ENCODE data around the gene ADSS2. TPM values are rescaled to one million over a fixed set of nuclear protein-coding genes. Genes with fewer than 3 reads are reported as not detected.

Gene ADSS2
- total RNA-seq, 1 experiment from 2014 or later = 82.8 TPM

- TF ChIP-seq, protein P1, sequence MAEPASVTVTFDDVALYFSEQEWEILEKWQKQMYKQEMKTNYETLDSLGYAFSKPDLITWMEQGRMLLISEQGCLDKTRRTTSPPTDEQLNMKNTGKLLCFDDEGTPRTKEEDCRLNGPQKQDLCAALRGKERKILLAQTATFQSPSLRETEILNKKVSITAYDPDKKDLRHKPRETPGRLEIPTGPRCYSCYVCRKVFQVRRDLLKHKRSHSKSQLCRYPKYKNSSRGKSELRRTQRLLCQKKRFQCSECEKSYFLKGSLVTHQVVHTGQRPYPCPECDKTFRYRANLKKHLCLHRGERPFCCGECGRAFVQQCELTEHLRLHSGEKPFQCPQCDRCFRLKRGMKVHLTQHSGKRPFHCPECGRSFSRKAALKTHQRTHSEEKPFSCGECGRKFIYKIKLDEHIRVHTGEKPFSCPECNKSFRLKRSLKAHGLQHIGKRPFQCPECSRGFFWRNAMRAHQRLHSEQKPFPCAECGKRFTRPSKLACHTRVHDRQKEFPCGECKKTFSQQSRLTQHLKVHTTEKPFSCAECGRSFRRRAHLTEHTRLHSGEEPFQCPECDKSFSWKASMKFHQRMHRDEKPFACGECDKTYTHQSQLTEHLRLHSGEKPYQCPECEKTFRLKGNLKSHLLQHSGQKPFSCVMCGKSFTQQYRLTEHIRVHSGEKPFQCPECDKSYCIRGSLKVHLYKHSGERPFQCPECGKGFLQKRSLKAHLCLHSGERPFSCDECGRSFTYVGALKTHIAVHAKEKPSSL (CRISPR knock-in tag; conservative IDR thresholded peaks at IDR 0.05) = no peak
- TF ChIP-seq ZNF416 (CRISPR knock-in tag; IDR thresholded peaks at IDR 0.05) = no peak
Observed at GRCh38 chr1:244473059-244473605, 21.4 kb upstream of the ADSS2 start (continued).

- H3K4me3 Mint-ChIP-seq = no peak overlapping the region
- CTCF ChIA-PET = no interaction called here
- TF ChIP-seq ZNF532 (CRISPR knock-in tag; IDR thresholded peaks at IDR 0.05; ENCODE audit: borderline replicate concordance) = no peak
- H3K4me1 Mint-ChIP-seq = no peaks in the 10 kb centered on the region
- no peak for DNase-seq (ENCODE audit: low spot score)
- no peaks in the 10 kb centered on the region for H3K36me3 Mint-ChIP-seq
- H3K9me3 Mint-ChIP-seq = peaks cover 6% of the 10 kb centered on the region; the same call in 1 of the 2 replicates
- POLR2A ChIA-PET = no interaction called here
- no peak for ATAC-seq
- H3K27ac Mint-ChIP-seq = no peak overlapping the region
- no peaks in the 10 kb centered on the region for H3K27me3 Mint-ChIP-seq (ENCODE audit: low read depth)
Observed at GRCh38 chr1:244466724-244467123, 15.0 kb upstream of the ADSS2 start.

GRCh38 chr1:244461245-244462071, 9.7 kb upstream of the ADSS2 start, which contains the start of gene CATSPERE:
TSS of gene CATSPERE (plus strand) at chr1:244461273. CDS start at chr1:244461430, 157 bp downstream.
- H3K27me3 Mint-ChIP-seq (ENCODE audit: low read depth) = no peaks in the 10 kb centered on the region
- CTCF ChIA-PET = interaction anchor here (0.5 to 1.2 kb wide), 2 partner anchors 87 to 183 kb away, joined by 3 read pairs; no protein-coding TSS in a partner anchor
- H3K36me3 Mint-ChIP-seq = peaks cover 26% of the 10 kb centered on the region
- H3K27ac Mint-ChIP-seq = peak within 1 kb of the TSS; percentile 98
- H3K4me3 Mint-ChIP-seq = peak within 1 kb of the TSS; percentile 74
- H3K9me3 Mint-ChIP-seq = peaks cover 26% of the 10 kb centered on the region
- H3K4me1 Mint-ChIP-seq = peaks cover 13% of the 10 kb centered on the region
- ATAC-seq (peak; percentile 98), DNase-seq (ENCODE audit: low spot score) (peak; percentile 89)
- POLR2A ChIA-PET = interaction anchor here (0.6 to 1.3 kb wide), 3 partner anchors 10 to 138 kb away, joined by 3 to 6 read pairs (median 4); partner anchors contain the start of gene ADSS2
- peak; percentile 84; the same call in 1 of the 2 replicates for TF ChIP-seq CBFB (CRISPR knock-in tag; IDR thresholded peaks at IDR 0.05; ENCODE audit: low read depth)
- peak; percentile 65 for TF ChIP-seq FOXP1 (CRISPR knock-in tag; IDR thresholded peaks at IDR 0.05; ENCODE audit: borderline replicate concordance)
- peak; percentile 75; the same call in 1 of the 2 replicates for TF ChIP-seq NR3C1 (CRISPR knock-in tag; conservative IDR thresholded peaks at IDR 0.05; ENCODE audit: low read depth)
- TF ChIP-seq PRRX2 (CRISPR knock-in tag; IDR thresholded peaks at IDR 0.05) = 0 out of 2 replicates have a peak, but pooled peaks have one; percentile 12
- peak; percentile 34; the same call in 1 of the 2 replicates for TF ChIP-seq ZNF121 (CRISPR knock-in tag; IDR thresholded peaks at IDR 0.05)
- TF ChIP-seq, protein P2, sequence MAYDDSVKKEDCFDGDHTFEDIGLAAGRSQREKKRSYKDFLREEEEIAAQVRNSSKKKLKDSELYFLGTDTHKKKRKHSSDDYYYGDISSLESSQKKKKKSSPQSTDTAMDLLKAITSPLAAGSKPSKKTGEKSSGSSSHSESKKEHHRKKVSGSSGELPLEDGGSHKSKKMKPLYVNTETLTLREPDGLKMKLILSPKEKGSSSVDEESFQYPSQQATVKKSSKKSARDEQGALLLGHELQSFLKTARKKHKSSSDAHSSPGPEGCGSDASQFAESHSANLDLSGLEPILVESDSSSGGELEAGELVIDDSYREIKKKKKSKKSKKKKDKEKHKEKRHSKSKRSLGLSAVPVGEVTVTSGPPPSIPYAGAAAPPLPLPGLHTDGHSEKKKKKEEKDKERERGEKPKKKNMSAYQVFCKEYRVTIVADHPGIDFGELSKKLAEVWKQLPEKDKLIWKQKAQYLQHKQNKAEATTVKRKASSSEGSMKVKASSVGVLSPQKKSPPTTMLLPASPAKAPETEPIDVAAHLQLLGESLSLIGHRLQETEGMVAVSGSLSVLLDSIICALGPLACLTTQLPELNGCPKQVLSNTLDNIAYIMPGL (CRISPR knock-in tag; IDR thresholded peaks at IDR 0.05) = 0 out of 2 replicates have a peak, but pooled peaks have one; percentile 64
- TF ChIP-seq, protein P3, sequence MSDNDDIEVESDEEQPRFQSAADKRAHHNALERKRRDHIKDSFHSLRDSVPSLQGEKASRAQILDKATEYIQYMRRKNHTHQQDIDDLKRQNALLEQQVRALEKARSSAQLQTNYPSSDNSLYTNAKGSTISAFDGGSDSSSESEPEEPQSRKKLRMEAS (CRISPR knock-in tag; IDR thresholded peaks at IDR 0.05) = peak; percentile 71
- TF ChIP-seq ZBTB21 (CRISPR knock-in tag; IDR thresholded peaks at IDR 0.05; ENCODE audit: borderline replicate concordance) = peak; percentile 77; the same call in 1 of the 2 replicates
- TF ChIP-seq TEAD1 (CRISPR knock-in tag; IDR thresholded peaks at IDR 0.05) = peak; percentile 85; the same call in 1 of the 2 replicates
- no peak for TF ChIP-seq SMAD4 (CRISPR knock-in tag; IDR thresholded peaks at IDR 0.05)
- TF ChIP-seq GABPB1 (CRISPR knock-in tag; IDR thresholded peaks at IDR 0.05) = no peak
- TF ChIP-seq ETV6 (CRISPR knock-in tag; IDR thresholded peaks at IDR 0.05) = peak; percentile 47; the same call in 1 of the 2 replicates
- TF ChIP-seq ZNF416 (CRISPR knock-in tag; IDR thresholded peaks at IDR 0.05) = 0 out of 2 replicates have a peak, but pooled peaks have one; percentile 53
- no peak; the same call in 1 of the 2 replicates for TF ChIP-seq USF2 (CRISPR knock-in tag; IDR thresholded peaks at IDR 0.05)
